GM10266 (cell line): Measurements from ENCODE around the gene LUC7L3.

ENCODE experiments used
- DNase-seq: peaks from one replicate; pipeline ENCODE4 v3.0.0; 2012; ENCODE audit errors: extremely low spot score
- CTCF ChIP-seq: IDR thresholded peaks from 2 replicates; pipeline ENCODE4 v1.5.1; 2012; ENCODE audit warnings: mild to moderate bottlenecking, low read depth; ENCODE audit not compliant: control insufficient read depth, insufficient read depth; ENCODE audit errors: missing control alignments

Gene LUC7L3

GRCh38 chr17:50749245-50749644 is 29.8 kb downstream of the LUC7L3 start:
- no peak for DNase-seq
- TF ChIP-seq CTCF = no peak

- no peak for DNase-seq
- TF ChIP-seq CTCF = no peak
These were observed 35.1 kb downstream of the LUC7L3 start for GRCh38 chr17:50754521-50754920.

- DNase-seq = no peak
- TF ChIP-seq CTCF = no peak
These were observed 39.1 kb downstream of the LUC7L3 start for GRCh38 chr17:50758524-50758923.

- DNase-seq = no peak
- no peak for TF ChIP-seq CTCF
These were observed 39.7 kb downstream of the LUC7L3 start for GRCh38 chr17:50758989-50759544.

GRCh38 chr17:50762177-50762576 is 42.8 kb downstream of the LUC7L3 start:
- no peak for DNase-seq
- TF ChIP-seq CTCF = no peak

GRCh38 chr17:50763716-50764475 is 44.5 kb downstream of the LUC7L3 start:
- no peak for DNase-seq
- no peak for TF ChIP-seq CTCF

GRCh38 chr17:50764734-50765149 is 45.3 kb downstream of the LUC7L3 start:
- no peak for DNase-seq
- no peak for TF ChIP-seq CTCF
